Upper lobe of left lung (tissue), 4 donors: ENCODE measurements around the gene CCNDBP1.

Experiments used
- EP300 ChIP-seq, 4 donors: sonication (generic); formaldehyde crosslinking; IDR thresholded peaks; one replicate each; pipeline ENCODE4 v1.5.1; 2017; ENCODE audit warnings: antibody characterized with exemption in 4 of 4, control low read depth in 2 of 4
- POLR2A ChIP-seq, 4 donors: fragments of 450-650 bp; IDR thresholded peaks; one replicate each; pipeline ENCODE4 v1.5.1; 2016 to 2017; ENCODE audit warnings: antibody characterized with exemption in 4 of 4, mild to moderate bottlenecking in 2 of 4
- POLR2AphosphoS5 ChIP-seq, 2 donors: sonication (generic); formaldehyde crosslinking; IDR thresholded peaks; one replicate each; pipeline ENCODE4 v1.5.1; 2017; ENCODE audit warnings: antibody characterized with exemption in 2 of 2
- TF ChIP-seq, protein P1 (sequence below), 6 experiments: fragments of 450-650 bp in 4 of 6; fragments of 200-600 bp in 2 of 6; sonication (generic) in 2 of 6; IDR thresholded peaks; one replicate each; pipeline ENCODE4 v1.5.1; 2016 to 2019; ENCODE audit warnings: antibody characterized with exemption in 6 of 6

DNA sequence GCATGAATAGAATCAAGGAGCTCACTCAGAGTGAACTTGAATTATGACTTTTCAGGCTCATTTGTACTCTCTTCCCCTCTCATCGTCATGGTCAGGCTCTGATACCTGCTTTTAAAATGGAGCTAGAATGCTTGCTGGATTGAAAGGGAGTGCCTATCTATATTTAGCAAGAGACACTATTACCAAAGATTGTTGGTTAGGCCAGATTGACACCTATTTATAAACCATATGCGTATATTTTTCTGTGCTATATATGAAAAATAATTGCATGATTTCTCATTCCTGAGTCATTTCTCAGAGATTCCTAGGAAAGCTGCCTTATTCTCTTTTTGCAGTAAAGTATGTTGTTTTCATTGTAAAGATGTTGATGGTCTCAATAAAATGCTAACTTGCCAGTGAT, 9.6 kb downstream of the CCNDBP1 start:
- TF ChIP-seq, protein P1, sequence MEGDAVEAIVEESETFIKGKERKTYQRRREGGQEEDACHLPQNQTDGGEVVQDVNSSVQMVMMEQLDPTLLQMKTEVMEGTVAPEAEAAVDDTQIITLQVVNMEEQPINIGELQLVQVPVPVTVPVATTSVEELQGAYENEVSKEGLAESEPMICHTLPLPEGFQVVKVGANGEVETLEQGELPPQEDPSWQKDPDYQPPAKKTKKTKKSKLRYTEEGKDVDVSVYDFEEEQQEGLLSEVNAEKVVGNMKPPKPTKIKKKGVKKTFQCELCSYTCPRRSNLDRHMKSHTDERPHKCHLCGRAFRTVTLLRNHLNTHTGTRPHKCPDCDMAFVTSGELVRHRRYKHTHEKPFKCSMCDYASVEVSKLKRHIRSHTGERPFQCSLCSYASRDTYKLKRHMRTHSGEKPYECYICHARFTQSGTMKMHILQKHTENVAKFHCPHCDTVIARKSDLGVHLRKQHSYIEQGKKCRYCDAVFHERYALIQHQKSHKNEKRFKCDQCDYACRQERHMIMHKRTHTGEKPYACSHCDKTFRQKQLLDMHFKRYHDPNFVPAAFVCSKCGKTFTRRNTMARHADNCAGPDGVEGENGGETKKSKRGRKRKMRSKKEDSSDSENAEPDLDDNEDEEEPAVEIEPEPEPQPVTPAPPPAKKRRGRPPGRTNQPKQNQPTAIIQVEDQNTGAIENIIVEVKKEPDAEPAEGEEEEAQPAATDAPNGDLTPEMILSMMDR (IDR thresholded peaks at IDR 0.05) = no peak
- no peak for TF ChIP-seq POLR2AphosphoS5 (IDR thresholded peaks at IDR 0.05)
- no peak for TF ChIP-seq EP300 (IDR thresholded peaks at IDR 0.05)
- TF ChIP-seq POLR2A (IDR thresholded peaks at IDR 0.05) = no peak
